ENCODE measurements around the gene MYO3B.

The MYO3B gene

DNA sequence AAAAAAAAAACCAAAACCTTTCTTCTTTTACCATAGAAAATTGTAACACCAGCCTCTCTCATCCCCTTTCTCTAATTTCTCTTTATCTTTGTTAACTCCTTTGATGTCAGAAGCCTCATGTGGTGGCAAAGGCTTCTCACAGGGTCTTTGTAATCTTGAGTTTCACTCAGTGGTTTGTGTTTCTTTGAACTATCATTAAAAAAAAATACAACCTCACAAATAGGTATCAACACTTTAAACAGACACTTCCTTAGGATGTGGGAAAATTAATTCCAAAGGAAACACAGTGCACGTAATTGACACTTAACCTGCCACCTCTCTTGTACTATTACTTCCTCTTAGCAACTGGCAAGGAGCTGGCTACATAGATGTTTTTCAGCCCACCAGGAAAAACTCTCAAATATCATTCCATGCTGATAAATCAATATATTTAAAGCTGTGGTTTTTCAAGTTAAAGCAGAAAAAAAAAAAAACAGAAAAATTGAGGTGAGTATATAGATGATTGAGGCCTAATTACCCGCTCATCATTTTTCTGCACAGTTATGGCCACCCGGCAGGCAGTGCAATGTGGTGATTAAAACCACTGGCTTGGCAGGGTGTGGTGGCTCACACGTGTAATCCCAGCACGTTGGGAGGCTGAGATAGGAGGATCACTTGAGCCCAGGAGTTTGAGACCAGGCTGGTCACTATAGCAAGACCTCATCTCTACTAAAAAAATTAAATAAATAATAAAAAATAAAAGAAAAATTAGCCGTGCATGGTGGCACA is 193.5 kb downstream of the MYO3B start:
- no peak for DNase-seq (ENCODE audit: low read depth in 2 of 2)

DNA sequence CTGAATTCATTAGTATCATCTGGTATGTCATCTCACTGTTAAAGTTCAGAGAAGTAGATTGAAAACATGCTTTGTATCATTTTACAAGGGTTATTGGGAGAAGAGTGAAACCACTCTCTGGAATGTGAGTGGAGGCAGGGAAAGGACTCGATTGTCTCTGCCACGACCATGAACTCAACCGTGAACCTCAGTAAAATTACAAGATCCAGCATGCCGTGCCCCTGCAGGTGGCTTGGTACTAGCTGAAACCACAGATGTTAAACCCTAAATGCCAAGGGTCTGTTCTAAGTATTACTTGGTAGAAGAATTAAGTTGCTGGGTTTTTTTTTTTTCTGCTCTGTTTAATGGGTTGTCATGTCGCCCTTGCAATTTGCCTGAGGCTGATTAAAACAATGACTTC is 197.2 kb downstream of the MYO3B start:
- DNase-seq (ENCODE audit: low read depth in 2 of 2): no peak

DNA sequence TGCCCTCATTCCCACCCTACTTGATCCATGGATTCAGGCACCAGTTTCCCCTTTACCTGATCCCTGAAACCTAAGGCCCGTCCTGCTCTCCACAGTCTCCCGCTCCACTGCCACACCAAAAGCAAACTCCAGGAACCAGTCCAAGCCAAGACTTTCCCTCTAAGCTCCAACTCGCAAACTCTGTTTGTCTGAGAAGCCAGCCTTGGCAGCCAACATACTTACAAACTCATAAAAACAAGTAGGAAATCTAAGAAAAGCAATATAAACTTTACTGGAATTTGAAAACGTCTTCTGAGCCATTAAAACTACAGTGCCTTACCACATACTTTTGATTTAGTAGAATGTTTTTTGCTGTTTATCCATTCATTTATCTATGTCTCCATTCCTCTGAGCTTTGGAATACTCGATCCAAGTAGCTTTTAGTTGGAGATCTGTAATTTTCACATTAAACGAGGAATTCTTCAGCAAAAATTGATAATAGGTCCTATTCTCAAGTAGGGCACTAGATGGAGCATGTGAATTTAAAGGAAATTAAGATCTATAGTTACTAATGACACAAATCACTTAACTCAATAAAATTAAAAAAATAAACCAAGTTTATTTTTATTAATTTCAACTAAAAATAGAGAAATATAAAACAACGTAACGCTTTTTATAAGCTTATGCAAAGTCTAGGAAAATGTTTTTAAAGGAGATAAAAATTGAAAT is 199.7 kb downstream of the MYO3B start:
- no peak for DNase-seq (ENCODE audit: low read depth in 2 of 2)

DNA sequence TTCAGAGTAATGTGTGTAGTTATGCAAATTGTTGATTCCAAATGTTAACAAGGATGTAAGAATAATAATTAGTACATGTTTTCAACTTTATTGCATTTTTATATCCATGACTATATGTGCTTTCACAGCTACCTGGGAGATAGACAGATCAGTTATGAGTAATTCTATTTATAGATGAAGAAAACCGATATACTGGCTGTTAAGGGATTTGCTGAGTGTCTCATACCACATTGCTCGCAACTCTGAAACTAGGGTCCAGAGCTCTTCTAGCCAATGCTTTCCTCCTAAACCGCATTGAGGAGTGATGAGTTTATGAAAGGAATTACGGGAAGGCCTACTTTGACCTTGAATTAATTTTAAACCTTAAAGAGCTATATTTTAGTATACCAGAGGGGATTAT is 202.3 kb downstream of the MYO3B start:
- DNase-seq (ENCODE audit: low read depth in 2 of 2): no peak

DNA sequence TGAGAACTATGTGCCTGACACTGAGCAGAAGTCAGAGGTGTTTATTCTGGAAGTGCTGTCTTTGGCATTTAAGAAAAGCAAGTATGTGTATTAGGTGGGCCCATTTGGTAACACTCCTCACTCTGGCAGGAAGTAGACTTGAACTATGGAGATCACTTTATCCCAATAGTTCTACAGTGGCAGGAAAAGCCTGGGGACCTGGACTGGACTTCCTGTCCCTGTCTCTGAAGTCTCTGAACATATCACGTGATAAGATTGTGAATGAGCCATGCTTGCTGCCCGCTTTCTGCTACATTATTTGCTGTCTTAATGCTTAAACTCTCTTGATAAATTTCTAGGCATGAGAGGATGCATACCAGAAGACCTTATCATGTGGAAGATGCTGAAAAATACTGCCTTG is 203.7 kb downstream of the MYO3B start:
- no peak for DNase-seq (ENCODE audit: low read depth in 2 of 2)

DNA sequence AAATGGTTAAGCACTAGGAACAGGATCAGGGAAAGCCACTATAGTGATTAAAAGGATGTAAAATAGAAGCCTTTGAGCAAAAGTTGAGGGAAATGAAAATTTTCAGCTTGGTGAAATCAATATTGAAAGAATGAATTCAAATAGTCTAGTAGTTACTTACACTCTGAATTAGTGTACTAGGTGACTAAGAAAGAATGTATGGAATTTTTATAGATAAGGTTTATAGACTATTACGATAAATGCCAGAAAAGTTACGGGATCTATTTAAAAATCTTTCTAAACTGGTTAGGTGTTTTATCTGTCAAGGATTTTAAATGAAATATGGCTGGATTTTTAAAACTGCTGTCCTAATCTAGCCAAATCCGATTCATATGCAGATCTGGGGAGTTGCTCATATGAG is 208.6 kb downstream of the MYO3B start:
- DNase-seq (ENCODE audit: low read depth in 2 of 2): no peak

DNA sequence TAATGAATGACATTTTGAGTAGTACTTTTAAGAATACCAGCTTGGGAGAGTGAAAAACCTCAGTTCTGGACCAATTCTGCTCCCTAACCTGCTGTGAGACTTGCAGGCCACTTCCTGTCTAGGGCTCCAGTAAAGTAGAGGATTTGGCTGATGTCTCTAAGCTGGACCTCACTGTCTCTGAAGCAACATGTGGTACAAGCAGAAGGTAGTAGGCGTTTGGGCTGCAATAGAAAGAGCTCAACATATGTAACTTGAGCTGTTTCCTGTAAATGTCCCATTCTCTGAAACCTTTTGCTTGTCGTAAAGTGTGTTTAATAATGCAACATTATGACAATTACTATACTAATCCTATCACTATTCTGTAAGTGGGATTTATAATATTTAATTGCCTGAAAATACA is 213.1 kb downstream of the MYO3B start:
- DNase-seq (ENCODE audit: low read depth in 2 of 2): no peak

DNA sequence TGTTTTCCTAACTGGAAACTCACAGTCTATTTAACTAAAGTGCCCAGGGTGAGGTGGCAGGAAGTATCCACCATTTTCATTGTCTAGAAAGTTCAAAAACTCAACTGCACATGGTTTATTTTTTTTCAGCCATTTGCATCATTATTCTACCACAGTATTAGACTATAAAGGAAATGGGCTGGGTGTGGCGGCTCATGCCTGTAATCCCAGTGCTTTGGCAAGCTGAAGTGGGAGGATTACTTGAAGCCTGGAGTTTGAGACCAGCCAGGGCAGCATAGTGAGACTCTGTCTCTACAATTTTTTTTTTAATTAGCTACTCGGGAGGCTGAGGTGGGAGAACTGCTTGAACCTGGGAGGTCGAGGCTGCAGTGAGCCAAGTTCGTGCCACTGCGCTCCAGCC is 213.8 kb downstream of the MYO3B start:
- no peak for DNase-seq (ENCODE audit: low read depth in 2 of 2)

DNA sequence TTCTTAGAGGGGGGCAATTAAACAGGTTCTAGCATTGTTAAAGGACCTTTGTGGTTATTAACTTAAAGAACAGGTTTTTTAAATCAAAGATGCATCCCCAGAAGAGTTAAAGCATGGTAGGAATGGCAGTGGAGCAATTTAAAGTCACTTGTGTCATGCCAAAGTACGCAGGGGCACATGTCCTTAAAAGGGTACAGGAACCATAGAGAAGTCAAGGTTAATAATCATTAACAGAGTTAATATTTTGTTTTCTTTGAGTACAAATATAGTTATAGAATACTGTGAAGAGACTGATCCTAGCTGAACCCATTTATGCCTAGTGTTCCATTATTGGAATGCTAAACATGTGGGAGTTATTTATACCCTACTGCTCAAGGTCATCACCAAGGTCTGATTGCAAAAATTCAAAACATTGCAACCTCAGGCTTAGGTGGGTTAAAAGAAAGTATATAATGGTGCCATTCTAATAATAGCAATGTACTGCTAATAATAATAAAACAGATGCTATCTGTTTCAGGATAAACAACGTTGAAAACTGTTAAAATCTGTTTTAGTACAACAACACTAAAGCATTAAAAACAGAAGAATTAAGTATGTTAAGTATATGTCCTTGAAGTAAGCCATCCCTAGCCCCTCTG is 216.0 kb downstream of the MYO3B start:
- DNase-seq (ENCODE audit: low read depth in 2 of 2): no peak

DNA sequence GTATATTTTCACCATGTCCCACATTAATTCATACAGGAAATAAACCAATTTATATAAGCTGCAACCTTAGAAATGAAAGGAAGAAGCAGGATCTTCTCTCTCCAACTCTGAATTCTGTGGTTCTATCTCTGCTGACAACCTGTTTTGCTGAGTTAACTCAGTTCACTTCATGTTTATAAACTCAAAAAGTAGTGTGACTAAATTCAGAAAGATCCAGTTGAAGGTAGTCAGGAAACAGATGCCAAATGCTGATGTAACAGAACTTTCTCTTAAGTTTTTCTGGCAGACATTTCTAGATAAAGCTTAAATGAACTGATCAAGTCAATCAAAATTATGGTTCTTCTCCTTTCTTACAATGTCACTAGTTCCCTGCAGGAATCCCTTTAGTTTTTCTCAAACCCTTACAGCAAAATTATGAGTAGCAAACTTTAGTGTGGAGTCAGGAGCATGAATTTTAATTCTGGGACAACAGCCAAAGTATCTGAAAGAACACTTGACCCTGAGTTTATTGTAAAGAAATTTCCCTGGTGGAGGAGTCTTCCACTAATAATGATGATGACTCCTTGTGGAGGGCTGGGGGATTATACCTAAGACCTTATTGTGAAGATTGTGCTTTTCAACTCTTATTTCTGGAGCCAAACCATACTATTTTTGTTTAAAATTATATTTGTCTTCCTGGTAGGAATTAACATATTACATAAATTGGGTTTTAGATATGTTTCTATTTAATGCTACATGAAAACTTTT is 216.9 kb downstream of the MYO3B start:
- DNase-seq (ENCODE audit: low read depth in 2 of 2): no peak

DNA sequence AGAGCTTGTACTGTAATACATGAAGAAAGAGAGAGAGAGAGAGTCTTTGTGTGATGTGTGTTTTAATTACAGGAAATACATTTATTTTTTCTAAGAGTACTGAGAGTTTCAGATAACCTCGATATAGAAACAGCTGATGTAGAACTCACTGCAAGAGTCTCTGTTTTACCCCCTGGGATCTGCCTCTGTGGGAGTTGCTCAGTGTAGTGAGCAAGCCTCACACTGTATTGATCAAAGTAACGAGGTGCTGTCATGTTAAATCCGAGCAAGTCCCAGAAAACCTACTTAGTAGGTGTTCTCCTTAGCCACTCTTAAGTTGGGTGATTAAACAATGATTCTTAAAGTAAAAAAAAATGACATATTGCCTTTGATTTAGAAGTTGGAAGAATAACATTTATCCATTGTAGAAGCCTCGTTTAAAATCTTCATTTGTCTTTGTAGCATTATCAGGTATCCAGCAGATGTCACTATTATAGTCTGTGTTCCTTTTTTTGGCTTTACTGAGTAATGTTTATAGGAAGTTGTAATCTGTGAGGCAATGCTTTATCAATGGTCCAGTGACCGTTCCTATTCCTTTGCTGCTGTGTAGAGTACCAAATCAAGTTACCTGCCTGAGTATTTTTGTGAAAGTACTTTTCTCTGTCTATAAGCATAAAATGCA is 219.0 kb downstream of the MYO3B start:
- DNase-seq (ENCODE audit: low read depth in 2 of 2): no peak

DNA sequence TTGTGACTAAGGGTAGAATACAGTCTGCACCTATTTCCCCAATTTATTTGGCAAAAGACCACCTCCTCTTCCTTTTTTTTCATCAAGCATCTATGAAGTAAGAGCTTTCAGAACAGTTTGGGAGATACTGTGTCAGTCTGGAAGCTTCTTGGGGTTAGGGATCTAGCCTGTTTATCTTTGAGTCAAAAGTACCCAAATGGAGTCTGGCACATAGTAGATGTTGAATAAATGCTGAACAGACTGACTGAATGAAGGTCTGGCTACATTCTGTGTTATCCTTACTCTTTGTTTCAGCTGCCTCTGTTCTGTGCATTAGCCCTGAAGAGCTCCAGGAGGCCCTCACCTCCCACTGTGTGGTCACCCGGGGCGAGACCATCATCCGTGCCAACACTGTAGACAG is 223.2 kb downstream of the MYO3B start:
- no peak for DNase-seq (ENCODE audit: low read depth in 2 of 2)

DNA sequence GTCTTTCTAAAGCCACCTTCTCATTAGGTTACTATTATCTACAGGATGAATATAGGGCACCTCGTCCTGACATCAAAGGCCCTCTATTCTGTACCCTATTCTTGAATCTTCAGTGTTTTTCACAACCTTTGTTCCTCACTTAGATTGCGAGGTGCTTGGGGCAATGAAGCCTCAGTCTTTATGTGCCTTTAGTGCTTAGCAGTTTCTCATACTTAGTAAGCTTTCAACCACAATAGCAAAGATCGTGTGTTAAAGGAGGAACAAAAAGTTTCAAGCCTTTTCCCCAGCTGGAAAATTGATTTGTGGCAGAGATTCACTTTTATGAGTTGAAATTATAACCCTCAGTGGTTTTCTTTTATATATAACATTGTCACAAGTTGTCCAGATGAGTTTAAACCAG is 226.9 kb downstream of the MYO3B start:
- DNase-seq (ENCODE audit: low read depth in 2 of 2): no peak

DNA sequence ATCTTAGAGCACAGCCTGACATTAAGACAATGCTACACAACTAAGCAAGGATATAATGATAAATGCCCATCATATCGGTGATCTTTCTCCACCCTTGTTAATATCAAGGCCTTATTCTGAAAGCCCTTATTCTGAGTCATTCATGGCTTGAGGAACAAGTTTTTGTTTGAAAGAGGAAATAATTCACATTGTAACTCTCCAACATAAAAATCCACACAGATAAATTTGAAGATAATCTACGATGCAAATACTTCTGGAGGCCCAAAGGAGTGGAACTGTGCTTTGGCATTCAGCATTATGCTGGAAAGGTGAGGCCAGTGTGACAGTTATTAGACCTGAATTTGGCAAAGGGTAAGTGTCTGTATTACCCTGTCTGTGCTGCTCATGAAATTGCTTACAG is 227.4 kb downstream of the MYO3B start:
- DNase-seq (ENCODE audit: low read depth in 2 of 2): no peak

DNA sequence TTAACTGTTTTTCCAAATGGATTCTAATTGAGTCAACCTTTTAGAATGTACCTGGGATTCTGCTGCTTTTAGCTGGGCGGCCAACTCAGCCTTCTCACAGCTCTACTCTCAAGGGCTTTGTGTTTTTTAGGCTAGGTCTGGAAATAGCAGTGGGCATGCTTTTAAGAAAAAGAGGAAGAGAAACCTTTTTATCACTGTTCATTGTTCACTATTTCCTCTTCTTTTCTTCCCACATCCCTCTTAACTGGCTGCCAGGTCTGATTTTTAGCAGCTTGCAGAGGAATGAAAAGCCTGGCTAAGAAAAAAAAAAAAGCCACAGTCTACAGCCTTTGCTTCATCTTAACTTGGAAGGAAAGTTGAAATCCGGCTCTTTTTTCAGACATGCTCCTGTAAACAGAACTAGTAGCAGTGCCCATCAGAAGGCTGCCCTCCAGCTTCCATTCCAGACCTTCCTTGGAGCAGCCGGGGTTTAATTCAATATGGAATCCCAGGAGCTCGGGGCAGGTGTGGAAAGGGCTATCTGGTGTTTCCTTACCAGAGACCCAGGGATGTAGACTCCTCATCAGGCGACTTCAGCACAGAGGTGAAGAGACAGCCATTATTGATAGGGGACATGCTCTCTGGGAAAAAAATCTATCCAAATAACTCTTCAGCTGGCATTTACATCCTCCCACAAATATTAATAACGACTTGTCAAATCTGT is 230.7 kb downstream of the MYO3B start:
- no peak for DNase-seq (ENCODE audit: low read depth in 2 of 2)

DNA sequence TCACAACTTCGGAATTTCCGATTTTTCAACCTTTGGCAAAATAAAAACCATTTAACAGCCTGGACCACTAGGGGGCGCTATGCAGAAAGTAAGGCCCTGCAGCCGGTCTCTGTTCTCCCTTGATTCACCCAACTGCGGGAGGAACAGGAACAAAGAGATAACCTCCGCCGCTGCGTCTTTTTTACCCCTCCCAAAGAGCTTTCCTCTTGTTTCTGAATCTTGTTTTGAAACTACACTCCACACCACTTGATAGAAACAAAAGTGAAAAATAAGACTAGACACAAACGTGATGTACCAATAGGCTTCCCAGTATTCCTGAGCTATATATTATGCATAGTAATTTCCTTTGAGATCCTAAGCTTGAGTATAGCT is 231.2 kb downstream of the MYO3B start:
- peak; percentile 50 to 64 for DNase-seq (ENCODE audit: low read depth in 2 of 2)

DNA sequence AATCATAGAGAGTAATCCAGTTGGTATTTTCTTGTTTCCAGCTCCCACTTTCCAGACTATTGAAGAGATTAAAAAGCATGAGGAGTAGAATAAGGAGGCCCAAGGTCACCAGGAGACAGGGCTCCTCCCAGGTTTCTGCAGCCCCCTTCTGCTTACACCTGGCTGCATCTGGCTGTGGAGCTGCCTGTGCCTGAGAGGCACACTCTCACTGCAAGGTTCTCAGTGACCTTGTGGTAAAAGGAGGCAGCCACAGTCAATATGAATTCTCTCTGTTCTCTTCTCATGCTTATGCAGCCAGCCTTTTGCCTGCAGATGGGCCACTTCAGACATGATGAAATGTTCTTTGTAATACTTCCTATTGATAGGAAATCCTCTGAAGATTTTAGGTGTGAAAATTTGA is 233.7 kb downstream of the MYO3B start:
- no peak for DNase-seq (ENCODE audit: low read depth in 2 of 2)

DNA sequence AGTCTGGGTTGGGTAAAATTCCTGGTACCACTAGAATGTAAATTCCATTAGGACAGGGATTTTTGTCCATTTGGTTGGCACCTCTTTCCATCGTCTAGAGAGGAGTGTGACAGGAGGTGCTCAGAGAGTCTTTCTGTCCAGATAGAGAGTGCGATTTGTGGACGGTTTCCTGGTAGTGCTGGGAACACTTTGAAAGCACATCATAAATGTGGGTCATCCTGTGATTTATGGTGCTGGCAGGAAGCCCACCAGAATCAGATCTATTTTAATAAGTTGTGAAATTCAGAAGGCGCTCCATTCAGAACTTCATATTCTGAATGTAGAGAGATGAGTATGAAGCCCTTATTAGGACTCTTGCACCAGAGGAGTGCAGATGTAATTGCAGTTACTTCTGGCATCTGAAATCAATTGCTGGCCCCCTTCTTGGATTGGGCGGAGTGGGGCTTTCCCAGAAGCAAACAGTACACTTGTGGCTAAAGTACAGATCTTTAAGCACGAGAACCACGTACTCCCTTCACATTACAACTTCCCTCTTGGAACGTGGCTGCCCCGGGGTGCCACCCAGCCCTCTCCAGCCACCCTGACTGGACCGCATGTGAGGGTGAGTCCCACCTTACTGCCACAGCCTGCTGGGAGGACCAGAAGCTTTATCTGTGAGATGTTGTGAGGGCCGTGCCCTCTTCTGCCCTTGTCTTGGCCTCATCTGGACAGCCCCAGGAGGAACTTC is 243.2 kb downstream of the MYO3B start:
- no peak for DNase-seq (ENCODE audit: low read depth in 2 of 2)

DNA sequence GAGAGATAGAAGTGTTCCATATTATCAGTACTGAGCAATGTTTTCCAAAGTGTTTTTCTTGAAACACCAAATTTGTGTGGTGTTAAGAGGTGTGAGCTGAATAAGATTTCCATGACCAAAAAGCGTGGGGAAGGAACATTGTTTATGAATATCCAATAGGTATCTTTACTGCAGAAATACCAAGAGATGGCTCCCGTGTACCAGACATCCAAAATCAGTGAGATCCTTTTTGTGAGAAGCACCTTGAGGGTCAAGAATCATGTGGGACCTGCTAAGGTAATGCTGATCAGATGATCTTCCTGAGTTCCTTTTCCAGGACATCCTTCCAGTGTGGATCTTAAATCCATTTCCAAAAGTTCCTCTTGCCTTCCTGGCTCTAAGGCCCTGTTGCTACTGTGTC is 246.0 kb downstream of the MYO3B start:
- DNase-seq (ENCODE audit: low read depth in 2 of 2): no peak

DNA sequence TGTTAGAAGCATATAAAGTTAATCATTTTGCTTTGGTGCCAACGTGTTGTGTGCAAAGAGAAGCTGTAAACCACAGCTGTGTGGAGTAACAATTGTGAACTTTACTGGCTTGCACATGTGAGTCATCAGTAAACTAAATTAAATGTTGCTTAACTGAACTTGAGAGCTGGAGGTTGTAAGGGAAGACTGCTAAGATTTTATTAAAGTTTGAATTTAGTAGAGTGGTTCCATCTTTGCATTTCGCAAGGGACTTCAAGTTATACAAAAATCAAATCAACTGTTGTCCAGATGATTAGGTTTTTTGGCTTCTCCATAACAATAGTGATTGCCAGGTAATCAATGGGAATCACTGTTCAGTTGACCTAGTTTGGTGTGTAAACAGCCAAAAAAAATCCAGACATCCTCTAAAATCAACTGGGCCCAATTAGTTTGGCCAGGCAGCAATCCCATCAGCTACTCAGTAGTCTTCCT is 247.4 kb downstream of the MYO3B start:
- no peak for DNase-seq (ENCODE audit: low read depth in 2 of 2)
